GM12878 (cell line): ENCODE measurements around the gene RBBP9. TPM values are rescaled to one million over a fixed set of nuclear protein-coding genes. Genes with fewer than 3 reads are reported as not detected.

Experiments used
- ATAC-seq: fragments of 200-7000 bp; cut with Tn5 transposase; 3 replicates; pipeline ENCODE4 v1.9.1; 2020; ENCODE audit warnings: mild to moderate bottlenecking, moderate library complexity
- BruUV-seq: library from RNA; stranded (reverse); fragments of 400-500 nt; replicated peaks from 2 replicates; lab custom pipeline; 2021; lab: Mats Ljungman, UMichigan
- CTCF ChIA-PET: fragments of 300-600 bp; sonication (Branson Sonifier 250); formaldehyde crosslinking; extraction: SDS; loops from one replicate; lab custom pipeline; 2021; ENCODE audit warnings: inconsistent platforms; lab: Yijun Ruan, JAX
- POLR2A ChIA-PET: fragments of 350-600 bp; formaldehyde crosslinking; extraction: SDS; loops from one replicate; lab custom pipeline; 2021; ENCODE audit warnings: inconsistent platforms; lab: Charles Lee
- RAD21 ChIA-PET: fragments of 300-600 bp; sonication (Branson Sonifier 250); formaldehyde crosslinking; loops from one replicate; lab custom pipeline; 2023; ENCODE audit warnings: antibody characterized with exemption; ENCODE audit not compliant: unreplicated experiment; lab: Charles Lee
- SMC1A ChIA-PET: fragments of 300-600 bp; sonication (Branson Sonifier 250); formaldehyde crosslinking; loops from one replicate; lab custom pipeline; 2023; ENCODE audit not compliant: unreplicated experiment, uncharacterized antibody; lab: Charles Lee
- DNase-seq: peaks from one replicate; pipeline ENCODE4 v3.0.0-alpha.2; 2011; ENCODE audit warnings: low read depth, low spot score
- FAIRE-seq: peaks from 3 replicates; lab custom pipeline; 2011; peaks lifted over from hg19 to GRCh38; lab: Jason Lieb, UNC
- H2AFZ ChIP-seq: 2 replicates; pipeline ENCODE4 v1.6.0; 2011; ENCODE audit warnings: low read depth, low read length, control low read depth; ENCODE audit not compliant: control insufficient read depth
- H3K27ac ChIP-seq: 2 replicates; pipeline ENCODE4 v1.5.1; 2011; ENCODE audit warnings: control low read depth; ENCODE audit not compliant: control insufficient read depth, insufficient read depth
- H3K27me3 ChIP-seq, 2 experiments: replicated peaks in 1 of 2; 2 replicates each; pipeline versions ENCODE4 v1.6.0 to v1.6.1; 2011; ENCODE audit warnings: low read length in 1 of 2; ENCODE audit not compliant: control insufficient read depth in 2 of 2, insufficient read depth in 2 of 2
- H3K36me3 ChIP-seq, 2 experiments: 2 replicates each; pipeline ENCODE4 v1.5.1; 2011; ENCODE audit warnings: low read length in 1 of 2; ENCODE audit not compliant: control insufficient read depth in 2 of 2, insufficient read depth in 2 of 2
- H3K4me1 ChIP-seq: 2 replicates; pipeline ENCODE4 v1.6.1; 2011; ENCODE audit warnings: mild to moderate bottlenecking, low read length, moderate library complexity, mixed read lengths; ENCODE audit not compliant: control insufficient read depth, insufficient read depth
- H3K4me2 ChIP-seq: 2 replicates; pipeline ENCODE4 v1.6.0; 2011; ENCODE audit warnings: control low read depth; ENCODE audit not compliant: control insufficient read depth, insufficient read depth
- H3K4me3 ChIP-seq: fragments of 200-600 bp; sonication (generic); 2 replicates; pipeline ENCODE4 v1.5.1; 2016
- H3K79me2 ChIP-seq: 2 replicates; pipeline ENCODE4 v1.6.0; 2011; ENCODE audit warnings: low read length; ENCODE audit not compliant: control insufficient read depth, insufficient read depth
- H3K9ac ChIP-seq: 2 replicates; pipeline ENCODE4 v1.8.0; 2011; ENCODE audit warnings: low read length, control low read depth, mixed read lengths; ENCODE audit not compliant: control insufficient read depth, insufficient read depth
- H3K9me3 ChIP-seq: replicated peaks from 3 replicates; pipeline ENCODE4 v1.5.1; 2011; ENCODE audit warnings: mild to moderate bottlenecking, low read length; ENCODE audit not compliant: control insufficient read depth, insufficient read depth
- H4K20me1 ChIP-seq: 2 replicates; pipeline ENCODE4 v1.6.0; 2011; ENCODE audit not compliant: control insufficient read depth, insufficient read depth
- BHLHE40 ChIP-seq, 2 experiments: fragments of 450-650 bp in 1 of 2; IDR thresholded peaks; 2 replicates each; pipeline ENCODE4 v1.6.1; 2011 to 2017; ENCODE audit warnings: low read depth in 2 of 2, borderline replicate concordance in 1 of 2, improper control_type of control experiment in 1 of 2, low read length in 1 of 2, mild to moderate bottlenecking in 1 of 2
- HCFC1 ChIP-seq: fragments of 150-350 bp; IDR thresholded peaks from 2 replicates; pipeline ENCODE4 v1.6.1; 2014; ENCODE audit warnings: low read length
- IKZF2 ChIP-seq, 2 experiments: fragments of 450-650 bp; IDR thresholded peaks; 2 replicates each; pipeline ENCODE4 v1.6.1; 2017; ENCODE audit warnings: mild to moderate bottlenecking in 2 of 2, moderate library complexity in 2 of 2
- JUNB ChIP-seq: IDR thresholded peaks from 2 replicates; pipeline ENCODE4 v1.6.1; 2016; ENCODE audit warnings: antibody characterized with exemption, mild to moderate bottlenecking
- POLR2A ChIP-seq: IDR thresholded peaks from 2 replicates; pipeline ENCODE4 v1.6.1; 2011; ENCODE audit warnings: low read depth, mild to moderate bottlenecking, low read length
- RAD21 ChIP-seq: IDR thresholded peaks from 2 replicates; pipeline ENCODE4 v1.6.1; 2011; ENCODE audit warnings: mild to moderate bottlenecking, low read depth, low read length, moderate library complexity; ENCODE audit not compliant: insufficient read depth
- TAF1 ChIP-seq: IDR thresholded peaks from 2 replicates; pipeline ENCODE4 v1.6.1; 2011; ENCODE audit warnings: mild to moderate bottlenecking, low read depth, low read length, borderline replicate concordance
- TBL1XR1 ChIP-seq: IDR thresholded peaks from 2 replicates; pipeline ENCODE4 v1.6.1; 2012; ENCODE audit warnings: low read depth, low read length, improper control_type of control experiment
- ZNF217 ChIP-seq: fragments of 450-650 bp; IDR thresholded peaks from 2 replicates; pipeline ENCODE4 v1.6.1; 2017; ENCODE audit warnings: antibody characterized with exemption, mild to moderate bottlenecking
- WGBS: methylation state at CpG from one replicate; pipeline ENCODE4 v1.1.6; 2016; ENCODE audit warnings: low lambda C conversion rate; ENCODE audit not compliant: insufficient replicate concordance, insufficient coverage; ENCODE audit errors: missing lambda C conversion rate; 5-methylcytosine and 5-hydroxymethylcytosine counted together
- in situ Hi-C: fragments of 300-500 bp; cut with MboI; formaldehyde crosslinking; loops from 9 replicates; pipeline ENCODE4 v1.14.3; 2018; ENCODE audit warnings: mixed read lengths
- intact Hi-C: fragments of 100-400 bp; cut with micrococcal nuclease; formaldehyde crosslinking; loops from one replicate; pipeline ENCODE4 v1.14.2; 2022; ENCODE audit not compliant: unreplicated experiment
- polyA plus RNA-seq, 11 experiments: library from polyadenylated mRNA; depleted of rRNA in 4 of 11; unstranded in 6 of 11; stranded (reverse) in 5 of 11; fragments of >200 nt; fragmentation: Nextera tagmentation in 4 of 11; fragmentation: Illumina TruSeq in 1 of 11; extraction: Ambion mirVana in 4 of 11; extraction: Trizol in 1 of 11; gene quantifications; 1 replicate in 1 of 11; 2 replicates in 10 of 11; pipeline versions ENCODE4 v1.2.1 to v1.2.3, GENCODE V29; 2011 to 2016; ENCODE audit warnings: inconsistent platforms in 2 of 11, missing spikeins in 2 of 11, low read depth in 1 of 11
- total RNA-seq, 4 experiments: library from RNA; depleted of rRNA in 3 of 4; stranded (reverse); fragments of >200 nt in 3 of 4; fragmentation: Illumina TruSeq in 1 of 4; extraction: Trizol in 1 of 4; gene quantifications; 2 replicates each; pipeline versions ENCODE4 v1.2.1 to v1.2.3, GENCODE V29; 2013 to 2021
- TF ChIP-seq, protein P1 (sequence below): fragments of 450-650 bp; conservative IDR thresholded peaks from 2 replicates; pipeline ENCODE4 v1.6.1; 2017; ENCODE audit warnings: mild to moderate bottlenecking, moderate library complexity
- TF ChIP-seq, protein P2 (sequence below): fragments of 450-650 bp; IDR thresholded peaks from 2 replicates; pipeline ENCODE4 v1.6.1; 2016; ENCODE audit warnings: mild to moderate bottlenecking
- TF ChIP-seq, protein P3 (sequence below): fragments of 450-650 bp; IDR thresholded peaks from 2 replicates; pipeline ENCODE4 v1.6.1; 2018; ENCODE audit warnings: mild to moderate bottlenecking, low read depth, moderate library complexity; ENCODE audit not compliant: partially characterized antibody

The RBBP9 gene
- total and polyA plus RNA-seq, 10 of the 15 experiments (the other 5 are each of a cell fraction or from before 2014, with no cell fraction given): 7.1 to 34.1 (median 16.0) TPM

DNA sequence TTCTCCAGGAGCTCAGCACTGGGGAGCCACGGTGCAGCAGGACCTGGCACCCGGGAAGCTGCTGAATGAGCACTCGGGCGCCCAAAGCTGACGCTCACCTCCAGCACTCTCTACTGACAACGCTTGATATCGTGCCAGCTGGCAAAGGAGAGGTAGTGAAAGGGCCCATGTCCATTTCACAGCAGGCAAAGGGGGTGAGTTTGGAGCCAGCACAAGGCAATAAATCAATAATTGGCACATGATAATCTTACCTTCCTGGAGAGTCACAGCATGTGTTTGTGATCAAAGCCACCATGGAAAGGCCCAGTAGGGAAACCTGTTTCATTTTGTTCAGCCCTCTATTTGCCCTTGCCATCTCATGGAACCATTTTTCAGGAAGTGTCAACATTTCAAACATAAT, 46.9 kb upstream of the RBBP9 start:
- DNase-seq (no peak), FAIRE-seq (no peak), ATAC-seq (no peak)
- intact Hi-C loops: no loop called here
- Histone ChIP-seq H4K20me1 (no peaks in the 10 kb centered on the region), H3K27me3 (no peaks in the 10 kb centered on the region), H3K9me3 (no peaks in the 10 kb centered on the region), H3K79me2 (no peaks in the 10 kb centered on the region), H2AFZ (no peak overlapping the region), H3K4me1 (no peaks in the 10 kb centered on the region), H3K4me2 (no peak overlapping the region)
- ChIA-PET POLR2A (no interaction called here), SMC1A (no interaction called here)
- no TSS peak for BruUV-seq
- 94% methylated on average over 7 of the region's 7 CpGs for WGBS
- TF ChIP-seq HCFC1: no peak
- no peak for TF ChIP-seq IKZF2 (IDR thresholded peaks at IDR 0.05)
- no peak for TF ChIP-seq BHLHE40 (IDR thresholded peaks at IDR 0.05; ENCODE audit: borderline replicate concordance in 1 of 2, low read depth in 2 of 2, low read length in 1 of 2)
- no peak for TF ChIP-seq ZNF217
- no peak for TF ChIP-seq RAD21
- TF ChIP-seq, protein P1, sequence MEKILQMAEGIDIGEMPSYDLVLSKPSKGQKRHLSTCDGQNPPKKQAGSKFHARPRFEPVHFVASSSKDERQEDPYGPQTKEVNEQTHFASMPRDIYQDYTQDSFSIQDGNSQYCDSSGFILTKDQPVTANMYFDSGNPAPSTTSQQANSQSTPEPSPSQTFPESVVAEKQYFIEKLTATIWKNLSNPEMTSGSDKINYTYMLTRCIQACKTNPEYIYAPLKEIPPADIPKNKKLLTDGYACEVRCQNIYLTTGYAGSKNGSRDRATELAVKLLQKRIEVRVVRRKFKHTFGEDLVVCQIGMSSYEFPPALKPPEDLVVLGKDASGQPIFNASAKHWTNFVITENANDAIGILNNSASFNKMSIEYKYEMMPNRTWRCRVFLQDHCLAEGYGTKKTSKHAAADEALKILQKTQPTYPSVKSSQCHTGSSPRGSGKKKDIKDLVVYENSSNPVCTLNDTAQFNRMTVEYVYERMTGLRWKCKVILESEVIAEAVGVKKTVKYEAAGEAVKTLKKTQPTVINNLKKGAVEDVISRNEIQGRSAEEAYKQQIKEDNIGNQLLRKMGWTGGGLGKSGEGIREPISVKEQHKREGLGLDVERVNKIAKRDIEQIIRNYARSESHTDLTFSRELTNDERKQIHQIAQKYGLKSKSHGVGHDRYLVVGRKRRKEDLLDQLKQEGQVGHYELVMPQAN: no peak
- TF ChIP-seq TAF1: no peak
- TF ChIP-seq, protein P2, sequence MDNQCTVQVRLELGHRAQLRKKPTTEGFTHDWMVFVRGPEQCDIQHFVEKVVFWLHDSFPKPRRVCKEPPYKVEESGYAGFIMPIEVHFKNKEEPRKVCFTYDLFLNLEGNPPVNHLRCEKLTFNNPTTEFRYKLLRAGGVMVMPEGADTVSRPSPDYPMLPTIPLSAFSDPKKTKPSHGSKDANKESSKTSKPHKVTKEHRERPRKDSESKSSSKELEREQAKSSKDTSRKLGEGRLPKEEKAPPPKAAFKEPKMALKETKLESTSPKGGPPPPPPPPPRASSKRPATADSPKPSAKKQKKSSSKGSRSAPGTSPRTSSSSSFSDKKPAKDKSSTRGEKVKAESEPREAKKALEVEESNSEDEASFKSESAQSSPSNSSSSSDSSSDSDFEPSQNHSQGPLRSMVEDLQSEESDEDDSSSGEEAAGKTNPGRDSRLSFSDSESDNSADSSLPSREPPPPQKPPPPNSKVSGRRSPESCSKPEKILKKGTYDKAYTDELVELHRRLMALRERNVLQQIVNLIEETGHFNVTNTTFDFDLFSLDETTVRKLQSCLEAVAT: no peak
- no peak for TF ChIP-seq POLR2A
- no peak for TF ChIP-seq TBL1XR1
- TF ChIP-seq, protein P3, sequence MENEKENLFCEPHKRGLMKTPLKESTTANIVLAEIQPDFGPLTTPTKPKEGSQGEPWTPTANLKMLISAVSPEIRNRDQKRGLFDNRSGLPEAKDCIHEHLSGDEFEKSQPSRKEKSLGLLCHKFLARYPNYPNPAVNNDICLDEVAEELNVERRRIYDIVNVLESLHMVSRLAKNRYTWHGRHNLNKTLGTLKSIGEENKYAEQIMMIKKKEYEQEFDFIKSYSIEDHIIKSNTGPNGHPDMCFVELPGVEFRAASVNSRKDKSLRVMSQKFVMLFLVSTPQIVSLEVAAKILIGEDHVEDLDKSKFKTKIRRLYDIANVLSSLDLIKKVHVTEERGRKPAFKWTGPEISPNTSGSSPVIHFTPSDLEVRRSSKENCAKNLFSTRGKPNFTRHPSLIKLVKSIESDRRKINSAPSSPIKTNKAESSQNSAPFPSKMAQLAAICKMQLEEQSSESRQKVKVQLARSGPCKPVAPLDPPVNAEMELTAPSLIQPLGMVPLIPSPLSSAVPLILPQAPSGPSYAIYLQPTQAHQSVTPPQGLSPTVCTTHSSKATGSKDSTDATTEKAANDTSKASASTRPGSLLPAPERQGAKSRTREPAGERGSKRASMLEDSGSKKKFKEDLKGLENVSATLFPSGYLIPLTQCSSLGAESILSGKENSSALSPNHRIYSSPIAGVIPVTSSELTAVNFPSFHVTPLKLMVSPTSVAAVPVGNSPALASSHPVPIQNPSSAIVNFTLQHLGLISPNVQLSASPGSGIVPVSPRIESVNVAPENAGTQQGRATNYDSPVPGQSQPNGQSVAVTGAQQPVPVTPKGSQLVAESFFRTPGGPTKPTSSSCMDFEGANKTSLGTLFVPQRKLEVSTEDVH: no peak
- no peak for TF ChIP-seq JUNB
- TF ChIP-seq, all 136 proteins: peak for 0
- Histone ChIP-seq H3K4me3 (no peak overlapping the region), H3K9ac (no peak overlapping the region), H3K36me3 (peaks cover 10 to 32% of the 10 kb centered on the region in 2 experiments; a peak in 3 of 4 replicates), H3K27ac (no peak overlapping the region)
- in situ Hi-C loops: no loop called here
- CTCF ChIA-PET: no interaction called here
- RAD21 ChIA-PET: no interaction called here
